HL-60 (cell line): ENCODE results near the gene CLIP4.

ENCODE experiments used
- DNase-seq, 2 experiments: peaks; one replicate each; pipeline ENCODE4 v3.0.0-alpha.2; 2010 to 2020; ENCODE audit warnings: low read depth in 1 of 2, low spot score in 1 of 2
- H3K27ac ChIP-seq: fragments of 250-450 bp; sonication (Bioruptor Pico); replicated peaks from 2 replicates; pipeline ENCODE4 v1.5.1; 2020; ENCODE audit warnings: mild to moderate bottlenecking, moderate library complexity
- H3K27me3 ChIP-seq: fragments of 250-450 bp; sonication (Bioruptor Pico); 2 replicates; pipeline ENCODE4 v1.5.1; 2021; ENCODE audit warnings: mild to moderate bottlenecking, moderate library complexity; ENCODE audit not compliant: insufficient read depth, poor library complexity, severe bottlenecking
- H3K4me3 ChIP-seq: replicated peaks from 2 replicates; pipeline ENCODE4 v1.5.1; 2011; ENCODE audit warnings: mild to moderate bottlenecking, control low read depth, low read length; ENCODE audit not compliant: insufficient read depth
- CTCF ChIP-seq: IDR thresholded peaks from one replicate; pipeline ENCODE4 v1.5.1; 2011; ENCODE audit warnings: low read length, control low read depth, inconsistent platforms; ENCODE audit not compliant: insufficient read depth
- GABPA ChIP-seq: IDR thresholded peaks from 2 replicates; pipeline ENCODE4 v1.6.1; 2012; ENCODE audit warnings: low read depth
- POLR2AphosphoS5 ChIP-seq: IDR thresholded peaks from 2 replicates; pipeline ENCODE4 v1.6.1; 2012; ENCODE audit warnings: low read depth
- REST ChIP-seq: IDR thresholded peaks from 2 replicates; pipeline ENCODE4 v1.6.1; 2012; ENCODE audit warnings: low read depth; ENCODE audit not compliant: insufficient replicate concordance
- SPI1 ChIP-seq: IDR thresholded peaks from 2 replicates; pipeline ENCODE4 v1.6.1; 2012; ENCODE audit warnings: low read depth, mild to moderate bottlenecking, borderline replicate concordance

CLIP4 gene

GRCh38 chr2:29225814-29226213 is 110.6 kb downstream of the CLIP4 start:
- TF ChIP-seq CTCF (no peak), GABPA (no peak), SPI1 (no peak), POLR2AphosphoS5 (no peak), REST (no peak)
- DNase-seq, result no peak
- Histone ChIP-seq H3K4me3 (no peak overlapping the region), H3K27ac (no peak overlapping the region), H3K27me3 (peaks cover 2% of the 10 kb centered on the region)

GRCh38 chr2:29226375-29226774 is 111.2 kb downstream of the CLIP4 start:
- TF ChIP-seq REST (no peak), POLR2AphosphoS5 (no peak), SPI1 (no peak), GABPA (no peak), CTCF (no peak)
- Histone ChIP-seq H3K27me3 (peaks cover 2% of the 10 kb centered on the region), H3K27ac (no peak overlapping the region), H3K4me3 (no peak overlapping the region)
- DNase-seq, result no peak

GRCh38 chr2:29226808-29227207 is 111.6 kb downstream of the CLIP4 start:
- peaks cover 2% of the 10 kb centered on the region for H3K27me3 ChIP-seq
- no peak for TF ChIP-seq REST
- no peak for TF ChIP-seq GABPA
- H3K4me3 ChIP-seq, result no peak overlapping the region
- DNase-seq, result no peak
- H3K27ac ChIP-seq, result no peak overlapping the region
